Smooth muscle cell (in vitro differentiated cells): ENCODE data around the gene APOA1. TPM values are rescaled to one million over a fixed set of nuclear protein-coding genes. Genes with fewer than 3 reads are reported as not detected.

Experiments used
- DNase-seq: peaks from one replicate; lab custom pipeline; 2025; ENCODE audit not compliant: unreplicated experiment; lab: John Stamatoyannopoulos, UW
- H2AFZ ChIP-seq: fragments of 200-600 bp; sonication (generic); 2 replicates; pipeline ENCODE4 v1.6.0; 2016; ENCODE audit warnings: antibody characterized with exemption, low read depth, mild to moderate bottlenecking
- H3F3A ChIP-seq: fragments of 200-600 bp; sonication (generic); 2 replicates; pipeline ENCODE4 v1.6.0; 2017; ENCODE audit warnings: antibody characterized with exemption, low read depth
- H3K27ac ChIP-seq: fragments of 200-600 bp; sonication (generic); 2 replicates; pipeline ENCODE4 v1.5.1; 2016; ENCODE audit warnings: low read depth, mild to moderate bottlenecking
- H3K27me3 ChIP-seq: fragments of 200-600 bp; sonication (generic); 2 replicates; pipeline ENCODE4 v1.6.1; 2016; ENCODE audit warnings: low read depth, mild to moderate bottlenecking
- H3K36me3 ChIP-seq: fragments of 200-600 bp; sonication (generic); 2 replicates; pipeline ENCODE4 v1.5.1; 2016; ENCODE audit warnings: low read depth
- H3K4me1 ChIP-seq: fragments of 200-600 bp; sonication (generic); 2 replicates; pipeline ENCODE4 v1.5.1; 2016; ENCODE audit warnings: low read depth
- H3K4me2 ChIP-seq: fragments of 200-600 bp; sonication (generic); 2 replicates; pipeline ENCODE4 v1.6.0; 2016; ENCODE audit warnings: mild to moderate bottlenecking
- H3K4me3 ChIP-seq: fragments of 200-600 bp; sonication (generic); 2 replicates; pipeline ENCODE4 v1.5.1; 2016; ENCODE audit warnings: mild to moderate bottlenecking
- H3K79me2 ChIP-seq: fragments of 200-600 bp; sonication (generic); 2 replicates; pipeline ENCODE4 v1.6.0; 2016; ENCODE audit warnings: low read depth, mild to moderate bottlenecking
- H3K9ac ChIP-seq: fragments of 200-600 bp; sonication (generic); 2 replicates; pipeline ENCODE4 v1.6.0; 2016; ENCODE audit warnings: low read depth
- H3K9me3 ChIP-seq: fragments of 200-600 bp; sonication (generic); replicated peaks from 2 replicates; pipeline ENCODE4 v1.5.1; 2016; ENCODE audit warnings: low read depth
- H4K20me1 ChIP-seq: fragments of 200-600 bp; sonication (generic); 2 replicates; pipeline ENCODE4 v1.6.0; 2016; ENCODE audit warnings: low read depth
- WGBS: methylation state at CpG from one replicate; pipeline ENCODE4 v1.1.7; 2016; ENCODE audit warnings: low lambda C conversion rate; 5-methylcytosine and 5-hydroxymethylcytosine counted together
- polyA plus RNA-seq: library from polyadenylated mRNA; unstranded; fragments of >200 nt; fragmentation: Nextera tagmentation; extraction: Ambion mirVana; gene quantifications from 2 replicates; pipeline ENCODE4 v1.2.1, GENCODE V29; 2016
- total RNA-seq: library from RNA; depleted of rRNA; stranded (reverse); fragments of >200 nt; gene quantifications from 2 replicates; pipeline ENCODE4 v1.2.3, GENCODE V29; 2014
- TF ChIP-seq, protein P1 (sequence below): fragments of 200-600 bp; sonication (generic); IDR thresholded peaks from 2 replicates; pipeline ENCODE4 v1.5.1; 2017; ENCODE audit warnings: borderline replicate concordance, mild to moderate bottlenecking, antibody characterized with exemption; ENCODE audit not compliant: insufficient read depth, poor library complexity, severe bottlenecking

Gene APOA1
- total and polyA plus RNA-seq, 2 experiments from 2014 or later = 2.5 to 3.2 TPM

DNA sequence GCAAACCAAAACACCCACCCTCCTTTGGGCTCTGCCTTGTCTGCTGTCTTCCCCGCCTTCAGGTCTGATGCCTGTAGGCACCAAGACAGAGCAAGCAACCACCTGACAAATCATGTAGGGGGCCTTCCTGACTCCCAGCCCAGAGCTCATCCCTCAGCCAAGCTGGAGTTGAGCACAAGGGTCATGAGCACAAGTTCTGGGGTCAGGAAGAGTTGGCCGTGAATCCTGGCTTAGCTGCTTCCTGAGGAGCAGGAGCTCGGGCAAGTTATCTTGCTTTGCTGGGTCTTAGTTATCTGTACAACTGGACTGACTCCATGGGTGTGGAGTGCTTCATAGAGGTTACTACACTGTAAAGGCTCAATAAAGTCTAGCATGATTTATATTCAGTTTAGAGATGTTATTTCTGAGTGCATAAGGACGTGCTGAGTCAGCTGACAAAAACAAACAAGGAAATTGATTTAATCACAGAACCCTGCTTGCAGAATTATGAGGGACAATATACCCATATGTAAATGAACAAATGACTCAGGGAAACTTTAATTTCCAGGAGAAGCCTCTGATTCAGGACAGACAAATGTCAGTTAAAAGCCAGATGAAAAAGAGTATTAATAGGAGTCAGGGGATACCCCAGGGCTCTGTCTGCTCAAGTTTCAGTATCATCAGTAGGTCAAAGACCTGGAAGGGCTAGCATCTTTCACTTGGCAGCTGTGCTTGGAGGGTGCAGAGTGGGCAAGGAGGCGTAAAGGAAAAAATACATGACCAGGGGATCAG lies 15.0 kb upstream of the APOA1 start:
- no peaks in the 10 kb centered on the region for H3K36me3 ChIP-seq
- no peak for DNase-seq
- H3K79me2 ChIP-seq = no peaks in the 10 kb centered on the region
- no peak overlapping the region for H3K9ac ChIP-seq
- H3K4me2 ChIP-seq = peak overlapping the region; percentile 27
- H3K4me1 ChIP-seq = no peaks in the 10 kb centered on the region
- H2AFZ ChIP-seq = no peak overlapping the region
- H4K20me1 ChIP-seq = peaks cover 7% of the 10 kb centered on the region
- WGBS = 50% methylated on average over 5 of the region's 5 CpGs
- TF ChIP-seq, protein P1, sequence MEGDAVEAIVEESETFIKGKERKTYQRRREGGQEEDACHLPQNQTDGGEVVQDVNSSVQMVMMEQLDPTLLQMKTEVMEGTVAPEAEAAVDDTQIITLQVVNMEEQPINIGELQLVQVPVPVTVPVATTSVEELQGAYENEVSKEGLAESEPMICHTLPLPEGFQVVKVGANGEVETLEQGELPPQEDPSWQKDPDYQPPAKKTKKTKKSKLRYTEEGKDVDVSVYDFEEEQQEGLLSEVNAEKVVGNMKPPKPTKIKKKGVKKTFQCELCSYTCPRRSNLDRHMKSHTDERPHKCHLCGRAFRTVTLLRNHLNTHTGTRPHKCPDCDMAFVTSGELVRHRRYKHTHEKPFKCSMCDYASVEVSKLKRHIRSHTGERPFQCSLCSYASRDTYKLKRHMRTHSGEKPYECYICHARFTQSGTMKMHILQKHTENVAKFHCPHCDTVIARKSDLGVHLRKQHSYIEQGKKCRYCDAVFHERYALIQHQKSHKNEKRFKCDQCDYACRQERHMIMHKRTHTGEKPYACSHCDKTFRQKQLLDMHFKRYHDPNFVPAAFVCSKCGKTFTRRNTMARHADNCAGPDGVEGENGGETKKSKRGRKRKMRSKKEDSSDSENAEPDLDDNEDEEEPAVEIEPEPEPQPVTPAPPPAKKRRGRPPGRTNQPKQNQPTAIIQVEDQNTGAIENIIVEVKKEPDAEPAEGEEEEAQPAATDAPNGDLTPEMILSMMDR = no peak
- H3K4me3 ChIP-seq = no peak overlapping the region
- no peaks in the 10 kb centered on the region for H3K27me3 ChIP-seq
- H3F3A ChIP-seq = no peaks in the 10 kb centered on the region
- peak overlapping the region; percentile 73 for H3K27ac ChIP-seq
- H3K9me3 ChIP-seq = no peaks in the 10 kb centered on the region

DNA sequence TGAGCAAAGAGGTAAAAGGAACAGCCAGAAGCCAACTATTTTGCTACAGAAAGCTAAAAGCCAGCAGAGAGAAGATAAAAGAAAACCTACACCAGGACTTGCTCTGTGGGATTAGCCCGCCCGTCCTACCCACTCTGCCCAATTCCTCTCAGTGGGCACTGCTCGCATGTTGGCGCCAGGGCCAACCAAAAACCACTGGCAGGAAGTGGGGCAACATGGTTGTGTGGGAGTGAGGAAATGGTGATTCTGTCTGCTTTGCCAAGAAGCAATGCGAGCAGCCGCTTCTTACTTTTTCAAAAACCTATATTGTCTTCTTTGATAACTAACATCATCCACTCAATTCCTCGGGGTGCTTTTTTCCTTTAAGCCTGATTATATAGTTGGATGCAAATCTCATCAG lies 14.2 kb upstream of the APOA1 start:
- H3K36me3 ChIP-seq = no peaks in the 10 kb centered on the region
- no peak overlapping the region for H3K4me3 ChIP-seq
- H3F3A ChIP-seq = no peaks in the 10 kb centered on the region
- H4K20me1 ChIP-seq = peaks cover 7% of the 10 kb centered on the region
- no peaks in the 10 kb centered on the region for H3K9me3 ChIP-seq
- TF ChIP-seq, protein P1 = no peak
- DNase-seq = no peak
- H3K4me1 ChIP-seq = no peaks in the 10 kb centered on the region
- WGBS = 79% methylated on average over 7 of the region's 7 CpGs
- H3K4me2 ChIP-seq = peak overlapping the region; percentile 27
- H3K79me2 ChIP-seq = no peaks in the 10 kb centered on the region
- no peak overlapping the region for H3K9ac ChIP-seq
- no peak overlapping the region for H2AFZ ChIP-seq
- no peaks in the 10 kb centered on the region for H3K27me3 ChIP-seq
- peak overlapping the region; percentile 73 for H3K27ac ChIP-seq

DNA sequence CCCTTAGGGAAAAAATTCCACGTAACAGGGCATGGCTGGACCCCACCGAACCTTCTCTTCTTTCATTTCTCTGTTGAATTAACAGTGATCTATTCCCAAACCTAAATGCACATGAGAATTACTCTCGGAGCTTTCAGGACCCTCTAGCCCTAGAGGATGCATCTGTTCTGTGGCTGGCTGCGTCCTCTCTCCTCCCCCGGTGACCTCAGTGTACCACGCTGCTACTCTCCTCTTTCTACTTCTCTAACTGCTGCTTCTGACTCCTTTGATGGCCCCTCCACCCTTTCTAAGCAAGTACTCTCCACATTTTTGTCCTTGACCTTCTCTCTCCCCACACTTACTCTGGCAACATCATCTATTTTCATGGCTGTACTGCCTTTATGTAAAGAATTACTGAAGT lies 12.1 kb upstream of the APOA1 start:
- Histone ChIP-seq H3K4me2 (no peak overlapping the region), H4K20me1 (peaks cover 7% of the 10 kb centered on the region), H3K27ac (no peak overlapping the region), H3K4me3 (no peak overlapping the region), H3K36me3 (no peaks in the 10 kb centered on the region), H3K4me1 (no peaks in the 10 kb centered on the region), H3K27me3 (no peaks in the 10 kb centered on the region), H3F3A (no peaks in the 10 kb centered on the region), H3K9ac (no peak overlapping the region), H2AFZ (no peak overlapping the region), H3K79me2 (no peaks in the 10 kb centered on the region), H3K9me3 (no peaks in the 10 kb centered on the region)
- over 99% methylated on average over 6 of the region's 6 CpGs for WGBS
- TF ChIP-seq, protein P1 = no peak
- no peak for DNase-seq

DNA sequence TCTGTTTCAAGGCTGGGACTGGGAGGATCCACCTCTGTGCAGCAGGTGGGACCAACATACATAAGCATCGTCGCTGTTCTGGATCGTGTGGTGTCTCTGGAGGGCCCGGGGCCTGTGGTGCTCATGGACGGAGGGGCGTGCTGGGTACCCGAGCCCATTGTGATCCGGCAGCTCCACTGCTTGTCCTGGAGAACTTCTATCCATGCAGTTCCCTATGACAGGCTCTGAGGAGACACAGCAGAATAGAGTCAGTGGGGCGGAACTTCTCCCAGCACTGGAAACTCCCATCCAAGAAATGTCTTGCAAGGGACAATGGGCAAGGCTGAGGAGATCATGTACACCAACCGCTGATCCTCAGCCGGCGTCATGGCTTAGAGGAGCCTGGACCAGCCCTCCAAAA lies 11.6 kb upstream of the APOA1 start:
- H3K27me3 ChIP-seq = no peaks in the 10 kb centered on the region
- H3K4me2 ChIP-seq = no peak overlapping the region
- no peak overlapping the region for H2AFZ ChIP-seq
- no peaks in the 10 kb centered on the region for H3K36me3 ChIP-seq
- 98% methylated on average over 12 of the region's 12 CpGs for WGBS
- TF ChIP-seq, protein P1 = no peak
- DNase-seq = no peak
- H3K79me2 ChIP-seq = no peaks in the 10 kb centered on the region
- H3F3A ChIP-seq = no peaks in the 10 kb centered on the region
- no peak overlapping the region for H3K9ac ChIP-seq
- peaks cover 7% of the 10 kb centered on the region for H4K20me1 ChIP-seq
- H3K9me3 ChIP-seq = no peaks in the 10 kb centered on the region
- H3K4me3 ChIP-seq = no peak overlapping the region
- no peaks in the 10 kb centered on the region for H3K4me1 ChIP-seq
- H3K27ac ChIP-seq = no peak overlapping the region
